HG03457 (cell line): Measurements from ENCODE around the gene ACTN1.

Experiments used
- ATAC-seq: cut with Tn5 transposase; IDR thresholded peaks from one replicate; pipeline ENCODE4 v1.9.1; 2021; ENCODE audit warnings: moderate number of reproducible peaks; ENCODE audit not compliant: unreplicated experiment

ACTN1 gene

DNA sequence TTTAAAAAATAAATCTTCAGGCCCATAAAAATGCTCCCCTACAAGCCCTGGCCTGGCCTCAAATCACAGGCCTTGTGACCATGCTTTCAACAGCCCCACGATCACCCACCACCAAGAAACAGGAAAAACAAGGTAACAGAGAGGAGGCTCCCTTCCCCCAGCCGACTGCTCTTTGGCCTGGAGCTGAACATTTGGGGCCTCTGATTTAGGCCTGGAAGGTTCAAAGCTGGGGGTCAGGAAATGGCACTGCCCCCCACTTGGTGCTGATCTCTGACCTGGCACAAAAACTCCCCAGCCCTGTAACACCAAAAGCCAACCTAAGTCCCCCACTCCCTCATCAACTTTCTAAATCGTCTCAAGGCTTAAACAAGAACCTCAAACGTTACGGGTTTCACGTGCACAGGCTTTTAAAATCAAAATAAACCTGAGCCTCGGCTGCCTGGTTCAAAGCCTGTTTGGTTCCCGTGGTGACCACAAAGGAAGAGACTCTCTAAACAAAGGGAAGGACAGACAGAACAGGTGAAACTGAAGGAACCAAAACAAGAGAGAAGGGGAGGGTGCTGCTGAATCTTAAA lies 9.0 kb downstream of the ACTN1 start:
- no peak for ATAC-seq

- ATAC-seq = no peak
These were observed 9.6 kb downstream of the ACTN1 start for GRCh38 chr14:68969278-68970033.

- ATAC-seq = no peak
These were observed 10.4 kb downstream of the ACTN1 start for GRCh38 chr14:68968721-68969120.

- ATAC-seq = no peak
These were observed 11.1 kb downstream of the ACTN1 start for GRCh38 chr14:68968051-68968450.

DNA sequence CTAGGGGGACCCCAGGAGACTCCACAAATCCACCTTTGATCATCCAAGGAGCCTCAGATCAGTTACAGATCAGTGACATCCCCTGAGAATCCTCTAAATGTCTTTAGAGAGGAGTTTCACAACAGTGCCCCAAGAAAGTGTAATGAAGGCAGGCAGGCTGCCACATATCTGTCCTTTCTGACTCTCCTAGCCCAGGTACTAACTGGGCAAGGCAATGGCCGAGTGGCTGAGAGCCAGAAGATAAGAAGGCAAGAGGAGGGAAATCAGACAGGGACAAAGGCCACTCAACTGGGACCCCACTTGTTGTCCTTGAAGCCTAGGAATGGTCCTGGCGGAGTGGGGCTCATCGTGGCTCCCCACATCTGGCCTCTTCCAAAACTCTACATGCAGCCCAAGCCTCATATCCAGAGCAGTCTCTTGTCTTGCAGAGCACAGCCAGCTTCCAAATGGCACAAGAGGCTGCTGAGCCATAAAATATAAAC lies 11.6 kb downstream of the ACTN1 start:
- no peak for ATAC-seq

DNA sequence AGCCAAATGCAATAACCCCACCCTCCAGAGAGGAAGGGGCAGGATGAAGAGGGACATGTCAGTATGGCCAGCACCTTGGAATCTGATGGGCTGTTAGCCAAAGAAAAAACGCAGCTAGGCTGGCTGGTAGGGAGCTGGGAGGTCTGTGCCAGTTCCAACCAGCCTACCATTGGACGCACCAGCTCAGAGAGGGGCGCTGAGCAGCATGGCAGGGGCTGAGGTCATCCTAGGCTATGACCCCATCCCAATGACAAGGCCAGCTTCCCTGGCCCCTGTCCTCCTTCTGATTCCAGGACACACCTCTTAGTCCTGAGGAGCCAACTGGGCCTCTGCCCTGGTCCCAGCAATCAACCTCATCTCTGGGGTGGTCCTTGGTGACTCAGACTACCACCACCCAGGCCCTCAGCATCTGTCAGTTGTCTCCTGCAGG lies 12.2 kb downstream of the ACTN1 start:
- ATAC-seq = no peak

- no peak for ATAC-seq
These were observed 13.8 kb downstream of the ACTN1 start for GRCh38 chr14:68965261-68965761.

GRCh38 chr14:68964300-68965093 lies 14.6 kb downstream of the ACTN1 start:
- ATAC-seq = no peak

GRCh38 chr14:68962681-68963080 lies 16.4 kb downstream of the ACTN1 start:
- no peak for ATAC-seq

DNA sequence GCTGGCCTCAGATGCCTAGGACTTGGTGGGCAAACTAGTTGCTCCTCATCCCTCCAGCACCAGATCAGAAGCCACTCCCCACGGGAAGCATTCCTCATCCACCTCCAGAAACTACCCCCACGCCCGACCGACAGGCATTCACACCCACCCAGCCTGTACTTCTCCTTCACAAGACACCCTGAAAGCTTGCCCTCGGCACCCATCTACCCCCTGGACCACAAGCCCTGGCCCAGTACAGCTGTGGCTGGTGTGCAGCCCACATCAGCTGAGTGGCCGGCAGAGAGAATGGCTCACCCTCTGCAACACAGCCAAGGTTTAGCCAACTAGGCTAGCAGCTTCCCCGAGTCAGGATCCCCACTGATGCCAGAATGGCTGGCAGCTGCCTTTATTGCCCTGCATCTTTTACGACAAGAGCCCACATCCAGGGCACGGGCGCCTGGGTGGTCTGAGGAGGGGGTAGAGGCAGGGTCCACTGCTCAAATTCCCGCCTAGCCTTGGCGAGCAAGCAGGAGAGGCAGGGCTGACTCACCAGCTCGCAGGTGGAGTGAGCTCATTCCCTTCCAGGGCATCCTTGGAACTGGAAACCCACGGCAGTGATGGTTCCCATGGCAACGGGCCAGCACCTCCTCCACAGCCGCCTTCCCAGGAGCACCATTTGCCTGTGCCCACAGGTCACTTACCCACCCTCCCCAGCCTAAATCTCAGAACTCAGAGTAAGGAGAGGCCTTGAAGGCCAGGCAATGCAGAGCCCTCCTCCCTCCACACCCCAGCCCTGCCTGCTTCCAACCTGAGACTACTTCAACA lies 17.1 kb downstream of the ACTN1 start:
- no peak for ATAC-seq

- ATAC-seq = no peak
These were observed 17.7 kb downstream of the ACTN1 start for GRCh38 chr14:68961361-68961760.

DNA sequence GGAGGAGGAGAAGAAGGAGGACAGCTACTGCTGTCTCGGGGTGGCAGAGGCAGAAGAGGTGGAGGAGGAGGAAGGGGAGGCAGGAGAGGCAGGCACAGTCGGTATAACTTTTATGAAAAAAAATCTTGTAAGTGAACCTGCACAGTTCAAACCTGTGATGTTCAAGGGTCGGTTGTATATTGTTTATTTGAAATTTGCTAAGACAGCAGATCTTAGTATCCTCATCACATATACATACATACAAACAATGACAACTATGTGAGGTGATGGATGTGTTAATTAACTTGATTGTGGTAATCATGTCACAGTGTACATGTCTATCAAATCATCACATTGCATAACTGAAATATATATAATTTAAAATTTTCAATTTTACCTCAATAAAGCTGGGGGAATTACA lies 19.0 kb downstream of the ACTN1 start:
- ATAC-seq = no peak

GRCh38 chr14:68959035-68959434 lies 20.1 kb downstream of the ACTN1 start:
- no peak for ATAC-seq

- ATAC-seq = no peak
These were observed 20.5 kb downstream of the ACTN1 start for GRCh38 chr14:68958553-68958952.

DNA sequence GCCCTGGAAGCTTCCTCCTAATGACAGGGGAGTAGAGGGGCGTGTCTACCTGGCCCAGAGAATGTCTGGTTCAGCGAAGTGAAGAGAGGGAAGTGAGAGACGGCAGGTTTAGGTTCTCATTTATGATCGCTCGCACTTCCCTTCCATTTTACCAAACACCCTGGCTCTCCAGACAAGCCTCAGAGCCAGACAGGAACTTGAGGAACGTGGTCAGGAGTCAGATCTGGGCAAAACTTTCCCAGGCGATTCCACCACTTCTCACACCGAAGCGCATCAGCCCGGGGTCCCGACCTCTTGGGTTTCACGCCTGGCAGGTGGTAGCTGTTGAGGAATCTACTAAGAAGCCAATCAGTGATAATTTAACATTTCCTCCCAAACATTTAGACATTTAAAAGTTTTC lies 21.3 kb downstream of the ACTN1 start:
- ATAC-seq = no peak

- ATAC-seq = no peak
These were observed 22.4 kb downstream of the ACTN1 start for GRCh38 chr14:68956724-68957123.

- ATAC-seq = no peak
These were observed 23.3 kb downstream of the ACTN1 start for GRCh38 chr14:68955851-68956179.

DNA sequence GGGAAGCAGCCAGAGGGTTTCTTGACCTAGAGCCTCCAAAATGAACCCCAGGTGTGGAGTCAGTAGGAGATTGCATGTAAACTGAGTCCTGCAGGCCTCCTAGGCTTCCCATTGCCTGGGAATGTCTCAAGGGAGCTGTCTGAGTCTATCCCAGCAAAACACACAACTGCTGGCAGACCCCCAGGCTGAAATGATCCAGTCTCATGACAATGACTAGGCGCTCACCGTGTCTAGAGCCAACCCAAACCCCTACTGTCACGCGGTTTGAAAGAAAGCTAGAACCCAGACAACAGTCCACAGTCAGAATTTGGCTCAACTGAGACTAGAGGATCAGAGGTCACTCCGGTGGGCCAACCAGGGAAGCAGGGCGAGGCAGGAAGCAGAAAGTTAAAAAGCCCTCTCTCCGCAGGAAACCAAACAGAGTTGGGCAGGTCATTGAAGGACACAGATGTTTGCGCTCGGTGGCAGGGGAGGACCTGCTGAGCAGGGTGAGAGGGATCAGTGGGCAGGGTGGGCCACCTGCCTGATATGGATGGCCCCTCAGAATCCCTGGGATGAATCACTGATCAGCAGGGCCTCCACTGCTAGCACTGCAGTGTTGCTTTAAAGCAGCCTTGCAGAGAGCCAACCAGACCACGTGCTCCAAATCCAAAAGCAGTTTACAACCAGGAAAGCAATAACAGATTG lies 23.8 kb downstream of the ACTN1 start:
- no peak for ATAC-seq

- no peak for ATAC-seq
These were observed 25.9 kb downstream of the ACTN1 start for GRCh38 chr14:68953196-68953555.

DNA sequence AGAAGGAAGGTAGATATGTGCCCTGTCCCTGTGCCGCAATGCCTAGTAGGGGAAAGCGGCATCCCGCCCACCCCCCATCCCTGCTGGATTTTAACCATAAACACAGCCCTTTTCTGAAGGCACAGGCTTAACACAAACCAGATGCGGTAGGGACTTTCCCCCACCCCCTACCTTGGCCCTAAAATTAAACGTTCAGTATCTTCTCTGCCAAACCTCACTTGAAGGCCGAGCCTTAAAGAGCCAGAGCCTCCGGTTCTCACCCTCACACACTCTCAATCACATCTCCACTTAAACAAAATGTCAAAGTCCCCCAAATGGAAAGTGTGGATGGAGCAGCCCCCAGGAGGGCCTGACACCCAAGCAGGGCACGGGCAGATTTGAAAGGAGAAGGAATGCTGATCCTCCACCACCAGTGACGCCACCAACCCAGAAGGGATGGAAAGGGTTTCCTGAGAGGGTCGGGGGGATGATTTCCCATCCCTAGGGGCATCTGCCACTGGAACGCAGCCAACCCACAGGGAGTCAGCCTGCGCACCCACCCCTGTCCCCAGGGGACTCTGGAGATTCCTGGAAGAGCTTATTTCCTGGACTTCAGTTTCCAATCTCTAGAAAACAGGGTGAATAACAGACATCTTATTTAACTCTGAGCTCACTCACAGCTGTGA lies 26.4 kb downstream of the ACTN1 start:
- ATAC-seq = no peak
